IMR-90 (cell line): ENCODE results near the gene PRKD2.

Source experiments
- CEBPB ChIP-seq: IDR thresholded peaks from 2 replicates; pipeline ENCODE4 v1.6.1; 2012; ENCODE audit warnings: low read depth, low read length, improper control_type of control experiment
- MAZ ChIP-seq: IDR thresholded peaks from 2 replicates; pipeline ENCODE4 v1.6.1; 2012; ENCODE audit warnings: low read depth, mild to moderate bottlenecking, low read length, improper control_type of control experiment, moderate library complexity, borderline replicate concordance
- POLR2A ChIP-seq: IDR thresholded peaks from 2 replicates; pipeline ENCODE4 v1.6.1; 2012; ENCODE audit warnings: mild to moderate bottlenecking, low read depth, low read length
- RAD21 ChIP-seq: IDR thresholded peaks from 2 replicates; pipeline ENCODE4 v1.6.1; 2012; ENCODE audit warnings: low read length, improper control_type of control experiment
- RFX5 ChIP-seq: IDR thresholded peaks from 2 replicates; pipeline ENCODE4 v1.8.0; 2012; ENCODE audit warnings: low read depth, mild to moderate bottlenecking, low read length, moderate library complexity
- SMC3 ChIP-seq: fragments of 150-350 bp; IDR thresholded peaks from 2 replicates; pipeline ENCODE4 v1.6.1; 2016; ENCODE audit warnings: low read depth, mild to moderate bottlenecking, antibody characterized with exemption, low read length, moderate library complexity
- TF ChIP-seq, protein P1 (sequence below): conservative IDR thresholded peaks from 2 replicates; pipeline ENCODE4 v1.5.1; 2012; ENCODE audit warnings: mild to moderate bottlenecking, low read depth, low read length, improper control_type of control experiment

DNA sequence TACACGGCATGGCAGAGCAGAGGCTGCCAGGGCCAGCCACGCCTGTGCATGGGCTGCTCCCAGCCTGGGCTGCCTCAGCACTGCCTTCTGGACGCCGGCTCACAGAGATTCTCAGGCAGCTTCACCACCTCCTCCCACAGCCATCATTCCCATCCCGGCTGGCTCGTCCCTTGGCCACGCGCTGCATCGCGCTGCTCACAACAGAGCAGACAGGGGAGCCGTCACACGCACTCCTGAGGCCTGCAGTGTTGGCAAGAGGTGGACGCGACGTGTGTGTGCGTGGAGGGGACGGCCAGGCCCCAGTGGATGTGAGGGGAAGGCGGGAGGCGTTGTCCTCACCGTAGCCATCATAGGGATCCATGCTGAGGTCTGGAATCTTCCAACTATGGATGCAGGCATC is 7.6 kb upstream of the PRKD2 start:
- TF ChIP-seq, protein P1, sequence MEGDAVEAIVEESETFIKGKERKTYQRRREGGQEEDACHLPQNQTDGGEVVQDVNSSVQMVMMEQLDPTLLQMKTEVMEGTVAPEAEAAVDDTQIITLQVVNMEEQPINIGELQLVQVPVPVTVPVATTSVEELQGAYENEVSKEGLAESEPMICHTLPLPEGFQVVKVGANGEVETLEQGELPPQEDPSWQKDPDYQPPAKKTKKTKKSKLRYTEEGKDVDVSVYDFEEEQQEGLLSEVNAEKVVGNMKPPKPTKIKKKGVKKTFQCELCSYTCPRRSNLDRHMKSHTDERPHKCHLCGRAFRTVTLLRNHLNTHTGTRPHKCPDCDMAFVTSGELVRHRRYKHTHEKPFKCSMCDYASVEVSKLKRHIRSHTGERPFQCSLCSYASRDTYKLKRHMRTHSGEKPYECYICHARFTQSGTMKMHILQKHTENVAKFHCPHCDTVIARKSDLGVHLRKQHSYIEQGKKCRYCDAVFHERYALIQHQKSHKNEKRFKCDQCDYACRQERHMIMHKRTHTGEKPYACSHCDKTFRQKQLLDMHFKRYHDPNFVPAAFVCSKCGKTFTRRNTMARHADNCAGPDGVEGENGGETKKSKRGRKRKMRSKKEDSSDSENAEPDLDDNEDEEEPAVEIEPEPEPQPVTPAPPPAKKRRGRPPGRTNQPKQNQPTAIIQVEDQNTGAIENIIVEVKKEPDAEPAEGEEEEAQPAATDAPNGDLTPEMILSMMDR = no peak
- TF ChIP-seq RFX5 = no peak
- TF ChIP-seq RAD21 = no peak
- TF ChIP-seq MAZ = no peak
- TF ChIP-seq CEBPB = no peak
- TF ChIP-seq POLR2A = no peak
- no peak for TF ChIP-seq SMC3
